ENCODE measurements around the gene TTN. TPM values are rescaled to one million over a fixed set of nuclear protein-coding genes. Genes with fewer than 3 reads are reported as not detected.

TTN gene
- total and polyA plus RNA-seq, 2 experiments from 2014 or later = 12.5 to 15.7 TPM

DNA sequence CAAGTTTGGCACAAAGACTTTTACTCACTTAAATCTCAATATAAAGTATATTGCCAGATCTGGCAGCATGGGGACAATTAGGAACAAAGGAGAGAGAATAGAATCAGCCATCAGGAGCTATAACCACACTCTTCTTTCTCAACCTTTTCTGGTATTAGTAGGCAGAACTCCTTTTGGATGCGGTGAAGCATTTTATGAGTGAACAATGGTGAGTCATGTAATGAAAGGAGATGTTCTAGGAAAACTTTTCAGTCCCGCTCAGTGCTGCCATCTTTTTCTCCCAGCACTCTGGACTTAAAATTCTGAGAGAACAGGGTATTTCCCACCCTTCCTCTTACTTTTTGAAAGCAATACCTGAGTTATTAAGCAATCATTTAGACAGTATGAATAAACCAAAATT lies 294.7 kb downstream of the TTN start:
- Histone ChIP-seq H3K4me3 (no peak overlapping the region), H3K27ac (ENCODE audit: low read depth) (no peak overlapping the region), H2AFZ (no peak overlapping the region), H3F3A (replicated peaks; ENCODE audit: low read depth) (no peaks in the 10 kb centered on the region), H4K20me1 (replicated peaks; ENCODE audit: insufficient read depth) (no peaks in the 10 kb centered on the region; the same call in 1 of the 2 replicates), H3K27me3 (ENCODE audit: insufficient read depth) (no peaks in the 10 kb centered on the region), H3K79me2 (replicated peaks; ENCODE audit: insufficient read depth) (no peaks in the 10 kb centered on the region), H3K9me2 (ENCODE audit: insufficient read depth) (no peaks in the 10 kb centered on the region), H3K4me1 (ENCODE audit: insufficient read depth) (0 out of 2 replicates have a peak, but pooled peaks cover 5% of the 10 kb centered on the region), H3K4me2 (no peak overlapping the region), H3K36me3 (ENCODE audit: insufficient read depth) (no peaks in the 10 kb centered on the region)
- TF ChIP-seq POLR2AphosphoS5 (IDR thresholded peaks at IDR 0.05; ENCODE audit: low read depth) = no peak
- no peak for TF ChIP-seq ZNF114 (CRISPR knock-in tag; IDR thresholded peaks at IDR 0.05)
- TF ChIP-seq STAT1 (IDR thresholded peaks at IDR 0.05; ENCODE audit: unreplicated experiment) = no peak
- no peak for TF ChIP-seq EZH2phosphoT487 (IDR thresholded peaks at IDR 0.05; ENCODE audit: unreplicated experiment)
- TF ChIP-seq JUNB (IDR thresholded peaks at IDR 0.05; ENCODE audit: unreplicated experiment) = no peak
- TF ChIP-seq, protein P1, sequence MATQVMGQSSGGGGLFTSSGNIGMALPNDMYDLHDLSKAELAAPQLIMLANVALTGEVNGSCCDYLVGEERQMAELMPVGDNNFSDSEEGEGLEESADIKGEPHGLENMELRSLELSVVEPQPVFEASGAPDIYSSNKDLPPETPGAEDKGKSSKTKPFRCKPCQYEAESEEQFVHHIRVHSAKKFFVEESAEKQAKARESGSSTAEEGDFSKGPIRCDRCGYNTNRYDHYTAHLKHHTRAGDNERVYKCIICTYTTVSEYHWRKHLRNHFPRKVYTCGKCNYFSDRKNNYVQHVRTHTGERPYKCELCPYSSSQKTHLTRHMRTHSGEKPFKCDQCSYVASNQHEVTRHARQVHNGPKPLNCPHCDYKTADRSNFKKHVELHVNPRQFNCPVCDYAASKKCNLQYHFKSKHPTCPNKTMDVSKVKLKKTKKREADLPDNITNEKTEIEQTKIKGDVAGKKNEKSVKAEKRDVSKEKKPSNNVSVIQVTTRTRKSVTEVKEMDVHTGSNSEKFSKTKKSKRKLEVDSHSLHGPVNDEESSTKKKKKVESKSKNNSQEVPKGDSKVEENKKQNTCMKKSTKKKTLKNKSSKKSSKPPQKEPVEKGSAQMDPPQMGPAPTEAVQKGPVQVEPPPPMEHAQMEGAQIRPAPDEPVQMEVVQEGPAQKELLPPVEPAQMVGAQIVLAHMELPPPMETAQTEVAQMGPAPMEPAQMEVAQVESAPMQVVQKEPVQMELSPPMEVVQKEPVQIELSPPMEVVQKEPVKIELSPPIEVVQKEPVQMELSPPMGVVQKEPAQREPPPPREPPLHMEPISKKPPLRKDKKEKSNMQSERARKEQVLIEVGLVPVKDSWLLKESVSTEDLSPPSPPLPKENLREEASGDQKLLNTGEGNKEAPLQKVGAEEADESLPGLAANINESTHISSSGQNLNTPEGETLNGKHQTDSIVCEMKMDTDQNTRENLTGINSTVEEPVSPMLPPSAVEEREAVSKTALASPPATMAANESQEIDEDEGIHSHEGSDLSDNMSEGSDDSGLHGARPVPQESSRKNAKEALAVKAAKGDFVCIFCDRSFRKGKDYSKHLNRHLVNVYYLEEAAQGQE (IDR thresholded peaks at IDR 0.05; ENCODE audit: unreplicated experiment) = no peak
- TF ChIP-seq, protein P2, sequence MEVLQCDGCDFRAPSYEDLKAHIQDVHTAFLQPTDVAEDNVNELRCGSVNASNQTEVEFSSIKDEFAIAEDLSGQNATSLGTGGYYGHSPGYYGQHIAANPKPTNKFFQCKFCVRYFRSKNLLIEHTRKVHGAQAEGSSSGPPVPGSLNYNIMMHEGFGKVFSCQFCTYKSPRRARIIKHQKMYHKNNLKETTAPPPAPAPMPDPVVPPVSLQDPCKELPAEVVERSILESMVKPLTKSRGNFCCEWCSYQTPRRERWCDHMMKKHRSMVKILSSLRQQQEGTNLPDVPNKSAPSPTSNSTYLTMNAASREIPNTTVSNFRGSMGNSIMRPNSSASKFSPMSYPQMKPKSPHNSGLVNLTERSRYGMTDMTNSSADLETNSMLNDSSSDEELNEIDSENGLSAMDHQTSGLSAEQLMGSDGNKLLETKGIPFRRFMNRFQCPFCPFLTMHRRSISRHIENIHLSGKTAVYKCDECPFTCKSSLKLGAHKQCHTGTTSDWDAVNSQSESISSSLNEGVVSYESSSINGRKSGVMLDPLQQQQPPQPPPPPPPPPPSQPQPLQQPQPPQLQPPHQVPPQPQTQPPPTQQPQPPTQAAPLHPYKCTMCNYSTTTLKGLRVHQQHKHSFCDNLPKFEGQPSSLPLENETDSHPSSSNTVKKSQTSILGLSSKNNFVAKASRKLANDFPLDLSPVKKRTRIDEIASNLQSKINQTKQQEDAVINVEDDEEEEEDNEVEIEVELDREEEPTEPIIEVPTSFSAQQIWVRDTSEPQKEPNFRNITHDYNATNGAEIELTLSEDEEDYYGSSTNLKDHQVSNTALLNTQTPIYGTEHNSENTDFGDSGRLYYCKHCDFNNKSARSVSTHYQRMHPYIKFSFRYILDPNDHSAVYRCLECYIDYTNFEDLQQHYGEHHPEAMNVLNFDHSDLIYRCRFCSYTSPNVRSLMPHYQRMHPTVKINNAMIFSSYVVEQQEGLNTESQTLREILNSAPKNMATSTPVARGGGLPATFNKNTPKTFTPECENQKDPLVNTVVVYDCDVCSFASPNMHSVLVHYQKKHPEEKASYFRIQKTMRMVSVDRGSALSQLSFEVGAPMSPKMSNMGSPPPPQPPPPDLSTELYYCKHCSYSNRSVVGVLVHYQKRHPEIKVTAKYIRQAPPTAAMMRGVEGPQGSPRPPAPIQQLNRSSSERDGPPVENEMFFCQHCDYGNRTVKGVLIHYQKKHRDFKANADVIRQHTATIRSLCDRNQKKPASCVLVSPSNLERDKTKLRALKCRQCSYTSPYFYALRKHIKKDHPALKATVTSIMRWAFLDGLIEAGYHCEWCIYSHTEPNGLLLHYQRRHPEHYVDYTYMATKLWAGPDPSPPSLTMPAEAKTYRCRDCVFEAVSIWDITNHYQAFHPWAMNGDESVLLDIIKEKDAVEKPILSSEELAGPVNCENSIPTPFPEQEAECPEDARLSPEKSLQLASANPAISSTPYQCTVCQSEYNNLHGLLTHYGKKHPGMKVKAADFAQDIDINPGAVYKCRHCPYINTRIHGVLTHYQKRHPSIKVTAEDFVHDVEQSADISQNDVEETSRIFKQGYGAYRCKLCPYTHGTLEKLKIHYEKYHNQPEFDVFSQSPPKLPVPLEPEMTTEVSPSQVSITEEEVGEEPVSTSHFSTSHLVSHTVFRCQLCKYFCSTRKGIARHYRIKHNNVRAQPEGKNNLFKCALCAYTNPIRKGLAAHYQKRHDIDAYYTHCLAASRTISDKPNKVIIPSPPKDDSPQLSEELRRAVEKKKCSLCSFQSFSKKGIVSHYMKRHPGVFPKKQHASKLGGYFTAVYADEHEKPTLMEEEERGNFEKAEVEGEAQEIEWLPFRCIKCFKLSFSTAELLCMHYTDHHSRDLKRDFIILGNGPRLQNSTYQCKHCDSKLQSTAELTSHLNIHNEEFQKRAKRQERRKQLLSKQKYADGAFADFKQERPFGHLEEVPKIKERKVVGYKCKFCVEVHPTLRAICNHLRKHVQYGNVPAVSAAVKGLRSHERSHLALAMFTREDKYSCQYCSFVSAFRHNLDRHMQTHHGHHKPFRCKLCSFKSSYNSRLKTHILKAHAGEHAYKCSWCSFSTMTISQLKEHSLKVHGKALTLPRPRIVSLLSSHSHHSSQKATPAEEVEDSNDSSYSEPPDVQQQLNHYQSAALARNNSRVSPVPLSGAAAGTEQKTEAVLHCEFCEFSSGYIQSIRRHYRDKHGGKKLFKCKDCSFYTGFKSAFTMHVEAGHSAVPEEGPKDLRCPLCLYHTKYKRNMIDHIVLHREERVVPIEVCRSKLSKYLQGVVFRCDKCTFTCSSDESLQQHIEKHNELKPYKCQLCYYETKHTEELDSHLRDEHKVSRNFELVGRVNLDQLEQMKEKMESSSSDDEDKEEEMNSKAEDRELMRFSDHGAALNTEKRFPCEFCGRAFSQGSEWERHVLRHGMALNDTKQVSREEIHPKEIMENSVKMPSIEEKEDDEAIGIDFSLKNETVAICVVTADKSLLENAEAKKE (CRISPR knock-in tag; IDR thresholded peaks at IDR 0.05) = no peak
- no peak for TF ChIP-seq NANOG (IDR thresholded peaks at IDR 0.05; ENCODE audit: borderline replicate concordance)
- TF ChIP-seq CREB1 (CRISPR knock-in tag; IDR thresholded peaks at IDR 0.05; ENCODE audit: low read depth) = no peak
- TF ChIP-seq, protein P3, sequence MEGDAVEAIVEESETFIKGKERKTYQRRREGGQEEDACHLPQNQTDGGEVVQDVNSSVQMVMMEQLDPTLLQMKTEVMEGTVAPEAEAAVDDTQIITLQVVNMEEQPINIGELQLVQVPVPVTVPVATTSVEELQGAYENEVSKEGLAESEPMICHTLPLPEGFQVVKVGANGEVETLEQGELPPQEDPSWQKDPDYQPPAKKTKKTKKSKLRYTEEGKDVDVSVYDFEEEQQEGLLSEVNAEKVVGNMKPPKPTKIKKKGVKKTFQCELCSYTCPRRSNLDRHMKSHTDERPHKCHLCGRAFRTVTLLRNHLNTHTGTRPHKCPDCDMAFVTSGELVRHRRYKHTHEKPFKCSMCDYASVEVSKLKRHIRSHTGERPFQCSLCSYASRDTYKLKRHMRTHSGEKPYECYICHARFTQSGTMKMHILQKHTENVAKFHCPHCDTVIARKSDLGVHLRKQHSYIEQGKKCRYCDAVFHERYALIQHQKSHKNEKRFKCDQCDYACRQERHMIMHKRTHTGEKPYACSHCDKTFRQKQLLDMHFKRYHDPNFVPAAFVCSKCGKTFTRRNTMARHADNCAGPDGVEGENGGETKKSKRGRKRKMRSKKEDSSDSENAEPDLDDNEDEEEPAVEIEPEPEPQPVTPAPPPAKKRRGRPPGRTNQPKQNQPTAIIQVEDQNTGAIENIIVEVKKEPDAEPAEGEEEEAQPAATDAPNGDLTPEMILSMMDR (conservative IDR thresholded peaks at IDR 0.05; ENCODE audit: low read depth in 2 of 2) = no peak
- TF ChIP-seq ZNF331 (CRISPR knock-in tag; IDR thresholded peaks at IDR 0.05; ENCODE audit: low read depth) = no peak
- TF ChIP-seq, protein P4, sequence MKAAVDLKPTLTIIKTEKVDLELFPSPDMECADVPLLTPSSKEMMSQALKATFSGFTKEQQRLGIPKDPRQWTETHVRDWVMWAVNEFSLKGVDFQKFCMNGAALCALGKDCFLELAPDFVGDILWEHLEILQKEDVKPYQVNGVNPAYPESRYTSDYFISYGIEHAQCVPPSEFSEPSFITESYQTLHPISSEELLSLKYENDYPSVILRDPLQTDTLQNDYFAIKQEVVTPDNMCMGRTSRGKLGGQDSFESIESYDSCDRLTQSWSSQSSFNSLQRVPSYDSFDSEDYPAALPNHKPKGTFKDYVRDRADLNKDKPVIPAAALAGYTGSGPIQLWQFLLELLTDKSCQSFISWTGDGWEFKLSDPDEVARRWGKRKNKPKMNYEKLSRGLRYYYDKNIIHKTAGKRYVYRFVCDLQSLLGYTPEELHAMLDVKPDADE (IDR thresholded peaks at IDR 0.05) = no peak
- TF ChIP-seq EZH2 (IDR thresholded peaks at IDR 0.05; ENCODE audit: low read depth, unreplicated experiment) = no peak
- H3K4me1 Mint-ChIP-seq = peaks cover 13% of the 10 kb centered on the region; the same call in 2 of the 3 replicates
- no peaks in the 10 kb centered on the region for H3K9me3 Mint-ChIP-seq
- no peak overlapping the region for H3K27ac Mint-ChIP-seq
- H3K36me3 Mint-ChIP-seq (ENCODE audit: low read depth) = no peaks in the 10 kb centered on the region
- H3K4me3 Mint-ChIP-seq = no peak overlapping the region
- peaks cover 2% of the 10 kb centered on the region for H3K27me3 Mint-ChIP-seq (ENCODE audit: insufficient read depth, low read depth, poor library complexity)
- DNase-seq (ENCODE audit: low spot score) (no peak), ATAC-seq (no peak)
